HL-60 (cell line): ENCODE measurements around the gene ZNF777.

ENCODE experiments used
- DNase-seq, 2 experiments: peaks; one replicate each; pipeline ENCODE4 v3.0.0-alpha.2; 2010 to 2020; ENCODE audit warnings: low read depth in 1 of 2, low spot score in 1 of 2
- H3K27ac ChIP-seq: fragments of 250-450 bp; sonication (Bioruptor Pico); replicated peaks from 2 replicates; pipeline ENCODE4 v1.5.1; 2020; ENCODE audit warnings: mild to moderate bottlenecking, moderate library complexity
- H3K27me3 ChIP-seq: fragments of 250-450 bp; sonication (Bioruptor Pico); 2 replicates; pipeline ENCODE4 v1.5.1; 2021; ENCODE audit warnings: mild to moderate bottlenecking, moderate library complexity; ENCODE audit not compliant: insufficient read depth, poor library complexity, severe bottlenecking
- H3K4me3 ChIP-seq: replicated peaks from 2 replicates; pipeline ENCODE4 v1.5.1; 2011; ENCODE audit warnings: mild to moderate bottlenecking, control low read depth, low read length; ENCODE audit not compliant: insufficient read depth
- CTCF ChIP-seq: IDR thresholded peaks from one replicate; pipeline ENCODE4 v1.5.1; 2011; ENCODE audit warnings: low read length, control low read depth, inconsistent platforms; ENCODE audit not compliant: insufficient read depth
- GABPA ChIP-seq: IDR thresholded peaks from 2 replicates; pipeline ENCODE4 v1.6.1; 2012; ENCODE audit warnings: low read depth
- POLR2AphosphoS5 ChIP-seq: IDR thresholded peaks from 2 replicates; pipeline ENCODE4 v1.6.1; 2012; ENCODE audit warnings: low read depth
- REST ChIP-seq: IDR thresholded peaks from 2 replicates; pipeline ENCODE4 v1.6.1; 2012; ENCODE audit warnings: low read depth; ENCODE audit not compliant: insufficient replicate concordance
- SPI1 ChIP-seq: IDR thresholded peaks from 2 replicates; pipeline ENCODE4 v1.6.1; 2012; ENCODE audit warnings: low read depth, mild to moderate bottlenecking, borderline replicate concordance

ZNF777 gene

DNA sequence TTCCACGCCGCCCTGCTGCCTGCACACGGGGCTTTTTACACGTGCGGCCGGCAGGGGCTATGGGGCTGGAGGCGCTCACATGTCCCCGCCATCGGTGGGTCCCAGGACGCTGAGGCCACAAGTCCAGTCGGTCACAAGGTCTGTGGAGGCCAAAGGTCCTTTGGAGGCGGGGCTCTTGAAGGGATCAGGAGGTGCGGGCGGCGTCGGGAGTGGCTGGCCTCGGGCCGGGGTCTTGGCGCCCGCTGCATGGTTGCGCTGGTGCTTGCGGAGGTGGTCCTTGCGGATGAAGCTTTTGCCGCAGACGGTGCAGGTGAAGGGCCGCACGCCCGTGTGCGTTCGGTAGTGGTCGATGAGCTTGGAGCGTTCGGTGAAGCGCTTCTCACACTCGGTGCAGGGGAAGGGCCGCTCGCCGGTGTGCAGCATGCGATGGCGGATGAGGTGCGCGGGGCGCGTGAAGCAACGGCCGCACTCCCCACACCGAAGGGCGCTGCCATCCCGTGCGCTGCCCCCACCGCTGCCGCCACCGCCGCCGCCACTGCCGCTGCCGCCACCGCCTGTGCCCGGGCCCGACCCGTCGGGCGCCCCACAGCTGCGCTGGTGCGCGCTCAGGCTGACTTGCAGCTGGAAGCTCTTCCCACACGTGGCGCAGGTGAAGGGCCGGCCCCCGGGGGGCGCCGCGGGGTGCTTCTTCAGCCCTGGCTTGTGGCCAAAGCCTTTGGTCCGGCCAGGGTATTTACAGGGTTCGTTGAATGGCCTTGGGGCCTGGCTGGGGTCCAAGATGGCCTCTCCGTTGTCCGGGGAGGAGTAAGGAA is 13.7 kb upstream of the ZNF777 start:
- Histone ChIP-seq H3K4me3 (no peak overlapping the region), H3K27ac (no peak overlapping the region), H3K27me3 (no peaks in the 10 kb centered on the region)
- DNase-seq = no peak
- TF ChIP-seq POLR2AphosphoS5 = no peak
- no peak for TF ChIP-seq GABPA
- no peak for TF ChIP-seq CTCF
- no peak for TF ChIP-seq REST

- H3K27me3 ChIP-seq = no peaks in the 10 kb centered on the region
- H3K27ac ChIP-seq = no peak overlapping the region
- no peak overlapping the region for H3K4me3 ChIP-seq
- TF ChIP-seq SPI1 (no peak), GABPA (no peak), REST (no peak), POLR2AphosphoS5 (no peak), CTCF (no peak)
- DNase-seq = no peak
Measured at GRCh38 chr7:149473251-149473650, 12.4 kb upstream of the ZNF777 start.

DNA sequence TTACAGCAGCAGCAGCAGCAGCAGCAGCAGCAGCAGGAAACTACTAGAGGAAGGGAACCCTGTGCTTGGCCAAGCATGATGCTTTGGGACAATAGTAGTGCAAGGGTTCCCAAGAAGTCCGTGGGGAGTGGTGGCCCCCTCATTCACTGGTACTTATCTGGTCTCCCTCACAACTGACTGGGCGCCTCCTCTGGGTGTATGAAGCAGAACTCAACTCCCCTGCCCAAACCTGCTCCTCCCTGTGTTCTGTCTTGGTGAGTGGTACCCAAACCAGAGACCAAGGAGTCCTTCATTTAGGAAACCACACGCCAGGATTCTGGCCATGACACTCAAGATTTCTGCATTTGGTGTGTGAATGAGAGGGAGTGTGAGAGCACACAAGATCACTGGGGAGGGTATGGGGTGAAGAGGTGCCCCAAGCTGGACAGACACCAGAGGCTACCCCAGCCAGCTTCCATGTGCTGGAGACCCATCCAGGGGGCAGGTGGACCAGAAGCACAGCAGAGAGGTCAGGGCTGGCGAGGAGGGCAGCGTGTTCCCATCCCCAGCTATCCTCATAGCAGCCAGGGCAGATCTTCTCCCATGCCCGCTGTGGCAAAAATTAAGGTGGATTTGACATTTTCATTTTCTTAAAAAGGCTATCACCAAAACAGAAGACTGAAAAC is 10.6 kb upstream of the ZNF777 start:
- Histone ChIP-seq H3K4me3 (no peak overlapping the region), H3K27ac (no peak overlapping the region), H3K27me3 (no peaks in the 10 kb centered on the region)
- TF ChIP-seq POLR2AphosphoS5 (no peak), REST (no peak), SPI1 (no peak), GABPA (no peak), CTCF (no peak)
- no peak for DNase-seq
